ENCODE data around the gene CDKL1. TPM values are rescaled to one million over a fixed set of nuclear protein-coding genes. Genes with fewer than 3 reads are reported as not detected.

The CDKL1 gene
- total and polyA plus RNA-seq, 2 of the 13 experiments (the other 11 are each of a cell fraction or from before 2014, with no cell fraction given) = 4.4 to 5.1 TPM

GRCh38 chr14:50389668-50390441, 6.8 kb downstream of the CDKL1 start (continued):
- TF ChIP-seq HNF1A (IDR thresholded peaks at IDR 0.05; ENCODE audit: low read depth) (peak; percentile 84), HNF1A (CRISPR knock-in tag; IDR thresholded peaks at IDR 0.05; ENCODE audit: borderline replicate concordance) (peak; percentile 84)

GRCh38 chr14:50388256-50388931, 8.3 kb downstream of the CDKL1 start:
- in situ Hi-C loops (cut with HindIII; ENCODE audit: extremely low pct_ligation_motif_present, low pct_unique_long_range_greater_than_20kb) (no loop called here), intact Hi-C loops (cut with micrococcal nuclease; ENCODE audit: unreplicated experiment) (no loop called here)
- Histone ChIP-seq H3K79me2 (ENCODE audit: insufficient read depth, low read length) (no peaks in the 10 kb centered on the region), H3K9me3 (ENCODE audit: low read length) (no peaks in the 10 kb centered on the region), H3K9ac (ENCODE audit: insufficient read depth, low read depth, low read length) (no peak overlapping the region), H3K4me2 (ENCODE audit: low read depth, low read length) (no peak overlapping the region), H3K36me3 (replicated peaks in 1 of 2; ENCODE audit: control insufficient read depth in 1 of 2, insufficient read depth in 2 of 2, low read length in 2 of 2) (no peaks in the 10 kb centered on the region), H3K4me3 (replicated peaks in 1 of 3; ENCODE audit: insufficient read depth in 1 of 3, low read depth in 2 of 3, low read length in 3 of 3) (no peak overlapping the region), H3K27me3 (ENCODE audit: control insufficient read depth in 1 of 2, insufficient read depth in 2 of 2, low read length in 2 of 2) (no peaks in the 10 kb centered on the region), H3K27ac (ENCODE audit: extremely low read length, insufficient read depth, low read length) (no peak overlapping the region), H4K20me1 (ENCODE audit: insufficient read depth, low read length) (no peaks in the 10 kb centered on the region), H2AFZ (ENCODE audit: low read length) (no peak overlapping the region), H3K4me1 (ENCODE audit: insufficient read depth, low read length) (peaks cover 40% of the 10 kb centered on the region)
- DNase-seq (ENCODE audit: low spot score) (no peak), FAIRE-seq (no peak), ATAC-seq (no peak)
- ChIA-PET POLR2A (no interaction called here), CTCF (ENCODE audit: low intra/inter-chr PET ratio, low total read pairs) (no interaction called here)
- no TSS peak for BruUV-seq (replicated peaks)
- WGBS (ENCODE audit: low lambda C conversion rate) = 86% methylated on average over 9 of the region's 9 CpGs
- TF ChIP-seq AKAP8 (CRISPR knock-in tag; IDR thresholded peaks at IDR 0.05) = no peak
- TF ChIP-seq, protein P1, sequence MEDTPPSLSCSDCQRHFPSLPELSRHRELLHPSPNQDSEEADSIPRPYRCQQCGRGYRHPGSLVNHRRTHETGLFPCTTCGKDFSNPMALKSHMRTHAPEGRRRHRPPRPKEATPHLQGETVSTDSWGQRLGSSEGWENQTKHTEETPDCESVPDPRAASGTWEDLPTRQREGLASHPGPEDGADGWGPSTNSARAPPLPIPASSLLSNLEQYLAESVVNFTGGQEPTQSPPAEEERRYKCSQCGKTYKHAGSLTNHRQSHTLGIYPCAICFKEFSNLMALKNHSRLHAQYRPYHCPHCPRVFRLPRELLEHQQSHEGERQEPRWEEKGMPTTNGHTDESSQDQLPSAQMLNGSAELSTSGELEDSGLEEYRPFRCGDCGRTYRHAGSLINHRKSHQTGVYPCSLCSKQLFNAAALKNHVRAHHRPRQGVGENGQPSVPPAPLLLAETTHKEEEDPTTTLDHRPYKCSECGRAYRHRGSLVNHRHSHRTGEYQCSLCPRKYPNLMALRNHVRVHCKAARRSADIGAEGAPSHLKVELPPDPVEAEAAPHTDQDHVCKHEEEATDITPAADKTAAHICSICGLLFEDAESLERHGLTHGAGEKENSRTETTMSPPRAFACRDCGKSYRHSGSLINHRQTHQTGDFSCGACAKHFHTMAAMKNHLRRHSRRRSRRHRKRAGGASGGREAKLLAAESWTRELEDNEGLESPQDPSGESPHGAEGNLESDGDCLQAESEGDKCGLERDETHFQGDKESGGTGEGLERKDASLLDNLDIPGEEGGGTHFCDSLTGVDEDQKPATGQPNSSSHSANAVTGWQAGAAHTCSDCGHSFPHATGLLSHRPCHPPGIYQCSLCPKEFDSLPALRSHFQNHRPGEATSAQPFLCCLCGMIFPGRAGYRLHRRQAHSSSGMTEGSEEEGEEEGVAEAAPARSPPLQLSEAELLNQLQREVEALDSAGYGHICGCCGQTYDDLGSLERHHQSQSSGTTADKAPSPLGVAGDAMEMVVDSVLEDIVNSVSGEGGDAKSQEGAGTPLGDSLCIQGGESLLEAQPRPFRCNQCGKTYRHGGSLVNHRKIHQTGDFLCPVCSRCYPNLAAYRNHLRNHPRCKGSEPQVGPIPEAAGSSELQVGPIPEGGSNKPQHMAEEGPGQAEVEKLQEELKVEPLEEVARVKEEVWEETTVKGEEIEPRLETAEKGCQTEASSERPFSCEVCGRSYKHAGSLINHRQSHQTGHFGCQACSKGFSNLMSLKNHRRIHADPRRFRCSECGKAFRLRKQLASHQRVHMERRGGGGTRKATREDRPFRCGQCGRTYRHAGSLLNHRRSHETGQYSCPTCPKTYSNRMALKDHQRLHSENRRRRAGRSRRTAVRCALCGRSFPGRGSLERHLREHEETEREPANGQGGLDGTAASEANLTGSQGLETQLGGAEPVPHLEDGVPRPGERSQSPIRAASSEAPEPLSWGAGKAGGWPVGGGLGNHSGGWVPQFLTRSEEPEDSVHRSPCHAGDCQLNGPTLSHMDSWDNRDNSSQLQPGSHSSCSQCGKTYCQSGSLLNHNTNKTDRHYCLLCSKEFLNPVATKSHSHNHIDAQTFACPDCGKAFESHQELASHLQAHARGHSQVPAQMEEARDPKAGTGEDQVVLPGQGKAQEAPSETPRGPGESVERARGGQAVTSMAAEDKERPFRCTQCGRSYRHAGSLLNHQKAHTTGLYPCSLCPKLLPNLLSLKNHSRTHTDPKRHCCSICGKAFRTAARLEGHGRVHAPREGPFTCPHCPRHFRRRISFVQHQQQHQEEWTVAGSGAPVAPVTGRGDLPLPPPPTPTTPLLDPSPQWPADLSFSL (CRISPR knock-in tag; IDR thresholded peaks at IDR 0.05) = no peak
- TF ChIP-seq, protein P2, sequence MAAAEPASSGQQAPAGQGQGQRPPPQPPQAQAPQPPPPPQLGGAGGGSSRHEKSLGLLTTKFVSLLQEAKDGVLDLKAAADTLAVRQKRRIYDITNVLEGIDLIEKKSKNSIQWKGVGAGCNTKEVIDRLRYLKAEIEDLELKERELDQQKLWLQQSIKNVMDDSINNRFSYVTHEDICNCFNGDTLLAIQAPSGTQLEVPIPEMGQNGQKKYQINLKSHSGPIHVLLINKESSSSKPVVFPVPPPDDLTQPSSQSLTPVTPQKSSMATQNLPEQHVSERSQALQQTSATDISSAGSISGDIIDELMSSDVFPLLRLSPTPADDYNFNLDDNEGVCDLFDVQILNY (CRISPR knock-in tag; conservative IDR thresholded peaks at IDR 0.05) = no peak
